ENCODE measurements around the gene DOK1. TPM values are rescaled to one million over a fixed set of nuclear protein-coding genes. Genes with fewer than 3 reads are reported as not detected.
A peak's percentile ranks its signal among the peaks of the same experiment; 100 is the strongest.

The DOK1 gene
- total and polyA plus RNA-seq, 7 donors, result 16.1 to 24.9 (median 18.2) TPM

DNA sequence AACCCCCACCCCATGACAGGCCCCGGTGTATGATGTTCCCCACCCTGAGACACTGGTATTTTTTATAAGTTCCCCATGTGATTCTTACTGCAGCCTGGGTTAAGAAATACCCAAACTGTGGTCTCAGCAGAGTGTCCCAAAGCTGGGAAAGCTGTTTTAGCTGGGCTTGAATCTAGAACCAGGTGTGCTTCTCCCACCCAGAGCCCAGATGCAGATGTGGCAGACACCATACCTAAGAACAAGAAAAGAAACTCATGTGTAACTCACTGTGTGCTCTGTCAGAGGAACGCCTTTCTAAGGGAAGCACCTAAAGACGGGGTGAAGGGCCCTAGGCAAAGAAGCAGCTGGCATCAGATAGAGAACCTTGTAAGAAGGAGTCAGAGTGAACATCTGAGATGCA is 23.9 kb downstream of the DOK1 start:
- no peak overlapping the region for H3K27ac ChIP-seq
- WGBS, 2 donors, result 80 to 88% methylated on average over 3 of the region's 3 CpGs
- intact Hi-C loops (cut with DNase I), result no loop called here

GRCh38 chr2:74581463-74581862 is 26.9 kb downstream of the DOK1 start:
- H3K27ac ChIP-seq, result no peak overlapping the region
- no peak overlapping the region for H3K4me3 ChIP-seq
- no peak for TF ChIP-seq POLR2AphosphoS5 (IDR thresholded peaks at IDR 0.05)
- TF ChIP-seq, protein P1, sequence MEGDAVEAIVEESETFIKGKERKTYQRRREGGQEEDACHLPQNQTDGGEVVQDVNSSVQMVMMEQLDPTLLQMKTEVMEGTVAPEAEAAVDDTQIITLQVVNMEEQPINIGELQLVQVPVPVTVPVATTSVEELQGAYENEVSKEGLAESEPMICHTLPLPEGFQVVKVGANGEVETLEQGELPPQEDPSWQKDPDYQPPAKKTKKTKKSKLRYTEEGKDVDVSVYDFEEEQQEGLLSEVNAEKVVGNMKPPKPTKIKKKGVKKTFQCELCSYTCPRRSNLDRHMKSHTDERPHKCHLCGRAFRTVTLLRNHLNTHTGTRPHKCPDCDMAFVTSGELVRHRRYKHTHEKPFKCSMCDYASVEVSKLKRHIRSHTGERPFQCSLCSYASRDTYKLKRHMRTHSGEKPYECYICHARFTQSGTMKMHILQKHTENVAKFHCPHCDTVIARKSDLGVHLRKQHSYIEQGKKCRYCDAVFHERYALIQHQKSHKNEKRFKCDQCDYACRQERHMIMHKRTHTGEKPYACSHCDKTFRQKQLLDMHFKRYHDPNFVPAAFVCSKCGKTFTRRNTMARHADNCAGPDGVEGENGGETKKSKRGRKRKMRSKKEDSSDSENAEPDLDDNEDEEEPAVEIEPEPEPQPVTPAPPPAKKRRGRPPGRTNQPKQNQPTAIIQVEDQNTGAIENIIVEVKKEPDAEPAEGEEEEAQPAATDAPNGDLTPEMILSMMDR (IDR thresholded peaks at IDR 0.05), result no peak
- TF ChIP-seq EP300 (IDR thresholded peaks at IDR 0.05), result no peak
- no peak for TF ChIP-seq POLR2A (IDR thresholded peaks at IDR 0.05)
- WGBS, 2 donors, result 80 to 92% methylated on average over 3 of the region's 3 CpGs
- no peaks in the 10 kb centered on the region for H3K36me3 ChIP-seq
- H3K27me3 ChIP-seq, result no peaks in the 10 kb centered on the region
- no peaks in the 10 kb centered on the region for H3K9me3 ChIP-seq
- no peaks in the 10 kb centered on the region for H3K4me1 ChIP-seq
- intact Hi-C loops (cut with DNase I), result no loop called here
- DNase-seq, result no peak

More for the DNA sequence above, 23.9 kb downstream of the DOK1 start:
- no peak for TF ChIP-seq POLR2A (IDR thresholded peaks at IDR 0.05)
- TF ChIP-seq, protein P1 (IDR thresholded peaks at IDR 0.05), result no peak
- no peak for TF ChIP-seq POLR2AphosphoS5 (IDR thresholded peaks at IDR 0.05)
- TF ChIP-seq EP300 (IDR thresholded peaks at IDR 0.05), result no peak
- no peaks in the 10 kb centered on the region for H3K36me3 ChIP-seq
- H3K4me3 ChIP-seq, result no peak overlapping the region
- no peaks in the 10 kb centered on the region for H3K4me1 ChIP-seq
- no peaks in the 10 kb centered on the region for H3K27me3 ChIP-seq
- no peaks in the 10 kb centered on the region for H3K9me3 ChIP-seq
- no peak for DNase-seq

DNA sequence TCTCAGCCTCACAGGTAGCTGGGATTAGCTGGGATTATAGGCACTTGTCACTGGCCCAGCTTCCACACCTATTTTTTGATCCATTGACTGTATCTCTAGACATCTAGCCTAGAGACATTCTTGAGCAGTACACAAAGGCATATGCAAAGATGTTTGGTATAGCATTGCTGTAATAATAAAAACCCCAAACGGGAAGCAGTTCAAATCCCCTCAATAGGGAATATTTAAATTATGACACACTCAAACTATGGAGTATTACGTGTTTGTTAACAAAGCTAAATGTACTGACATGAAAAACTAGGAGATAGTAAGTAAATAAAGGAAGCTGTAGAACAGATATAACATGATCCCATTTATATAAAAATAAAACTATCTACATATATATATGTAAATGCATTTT is 27.7 kb downstream of the DOK1 start:
- Histone ChIP-seq H3K4me1 (no peaks in the 10 kb centered on the region), H3K27ac (no peak overlapping the region), H3K4me3 (no peak overlapping the region), H3K27me3 (no peaks in the 10 kb centered on the region), H3K36me3 (no peaks in the 10 kb centered on the region), H3K9me3 (no peaks in the 10 kb centered on the region)
- intact Hi-C loops (cut with DNase I), result no loop called here
- no peak for DNase-seq
- 75 to 85% methylated on average over 2 of the region's 2 CpGs for WGBS, 2 donors
- TF ChIP-seq, protein P1 (IDR thresholded peaks at IDR 0.05), result no peak
- TF ChIP-seq EP300 (IDR thresholded peaks at IDR 0.05) (no peak), POLR2AphosphoS5 (IDR thresholded peaks at IDR 0.05) (no peak), POLR2A (IDR thresholded peaks at IDR 0.05) (no peak)

DNA sequence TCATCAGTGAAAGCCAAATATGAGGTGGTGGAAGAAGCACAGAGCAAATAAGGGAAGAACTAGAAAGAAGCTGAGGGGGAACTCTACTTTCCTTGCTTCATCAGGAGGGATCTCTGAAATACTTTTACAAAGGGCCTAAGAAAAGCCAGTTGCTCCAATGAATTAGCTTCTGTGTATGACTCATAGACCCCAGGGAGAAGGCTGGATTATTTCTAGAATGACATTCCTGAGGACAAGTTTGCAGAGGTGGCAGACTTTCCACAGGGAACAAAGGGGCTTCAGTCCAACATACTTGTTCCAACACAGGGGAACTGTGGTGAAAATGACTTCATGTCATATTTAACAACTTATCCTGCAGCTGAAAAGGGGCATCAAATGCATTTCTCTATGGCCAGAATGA is 29.0 kb downstream of the DOK1 start:
- Histone ChIP-seq H3K27me3 (no peaks in the 10 kb centered on the region), H3K4me3 (no peak overlapping the region), H3K9me3 (no peaks in the 10 kb centered on the region), H3K4me1 (no peaks in the 10 kb centered on the region), H3K27ac (peak overlapping the region in 3 of 4 donors; percentile 19 to 32 (median 22)), H3K36me3 (no peaks in the 10 kb centered on the region)
- intact Hi-C loops (cut with DNase I), result no loop called here
- TF ChIP-seq, protein P1 (IDR thresholded peaks at IDR 0.05), result no peak
- peak in 1 of 4 donors; percentile 12 for TF ChIP-seq POLR2AphosphoS5 (IDR thresholded peaks at IDR 0.05)
- DNase-seq, result no peak

GRCh38 chr2:74584088-74584645 is 29.6 kb downstream of the DOK1 start:
- Histone ChIP-seq H3K4me3 (no peak overlapping the region), H3K27me3 (no peaks in the 10 kb centered on the region), H3K4me1 (no peaks in the 10 kb centered on the region), H3K36me3 (no peaks in the 10 kb centered on the region), H3K27ac (peak overlapping the region in 1 of 4 donors; percentile 5), H3K9me3 (no peaks in the 10 kb centered on the region)
- no peak for DNase-seq
- intact Hi-C loops (cut with DNase I), result no loop called here
- WGBS, 2 donors, result 68 to 81% methylated on average over 2 of the region's 2 CpGs
- no peak for TF ChIP-seq EP300 (IDR thresholded peaks at IDR 0.05)
